Measurements from ENCODE around the gene SKI.

- TF ChIP-seq ZNF274 (IDR thresholded peaks at IDR 0.05; ENCODE audit: low read depth, low read length) (no peak), YY1 (IDR thresholded peaks at IDR 0.05; ENCODE audit: insufficient read depth, insufficient read length) (no peak), SUZ12 (IDR thresholded peaks at IDR 0.05; ENCODE audit: extremely low read depth, insufficient read depth, insufficient read length) (no peak)
Observed at GRCh38 chr1:2271841-2272655, 43.9 kb downstream of the SKI start.
